HG02763 (cell line): ENCODE data around the gene KRTAP13-3.

Source experiments
- ATAC-seq: cut with Tn5 transposase; IDR thresholded peaks from one replicate; pipeline ENCODE4 v1.9.1; 2021; ENCODE audit warnings: mild to moderate bottlenecking, moderate library complexity; ENCODE audit not compliant: unreplicated experiment

The KRTAP13-3 gene

GRCh38 chr21:30425826-30426225 is at the start of gene KRTAP13-3:
KRTAP13-3 (minus strand) TSS chr21:30425926; CDS start chr21:30425912, 14 bp downstream.
- ATAC-seq: no peak

DNA sequence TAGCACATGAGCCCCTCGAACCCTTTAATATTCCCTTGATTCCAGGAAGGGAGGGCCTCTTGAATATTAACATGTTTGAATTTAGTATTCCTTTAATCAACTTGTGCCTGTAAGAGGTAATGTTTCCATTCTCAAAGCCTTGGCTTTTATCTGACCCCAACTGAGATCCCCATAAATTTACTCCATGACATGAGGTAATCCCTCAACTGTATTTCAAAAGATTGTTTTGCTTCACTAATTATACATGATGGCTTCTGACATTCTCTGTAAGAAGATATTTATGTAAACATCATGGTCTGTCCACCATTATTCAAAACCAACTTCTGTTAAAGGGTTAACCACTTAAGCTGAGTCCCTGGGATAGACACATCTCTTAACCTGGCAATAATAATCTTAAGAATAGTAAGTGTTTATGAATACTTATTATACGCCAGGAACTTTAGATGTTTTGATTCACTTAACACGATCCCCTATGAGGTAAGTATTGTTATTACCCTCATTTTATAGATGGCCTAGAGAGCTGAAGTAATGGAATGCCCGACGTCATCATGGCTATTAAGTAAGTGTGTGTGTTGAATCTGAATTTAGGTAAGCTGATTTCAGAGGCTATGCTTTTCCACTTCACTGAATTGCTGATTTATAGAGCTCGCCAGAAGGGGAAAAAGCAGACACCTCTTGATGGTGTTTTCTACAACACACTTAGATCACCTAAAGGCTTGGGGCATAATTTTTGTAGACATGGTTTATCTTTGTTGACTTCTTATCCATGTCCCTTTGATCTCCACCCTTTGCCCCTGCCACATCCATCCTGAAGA is 43.4 kb upstream of the KRTAP13-3 start:
- no peak for ATAC-seq

DNA sequence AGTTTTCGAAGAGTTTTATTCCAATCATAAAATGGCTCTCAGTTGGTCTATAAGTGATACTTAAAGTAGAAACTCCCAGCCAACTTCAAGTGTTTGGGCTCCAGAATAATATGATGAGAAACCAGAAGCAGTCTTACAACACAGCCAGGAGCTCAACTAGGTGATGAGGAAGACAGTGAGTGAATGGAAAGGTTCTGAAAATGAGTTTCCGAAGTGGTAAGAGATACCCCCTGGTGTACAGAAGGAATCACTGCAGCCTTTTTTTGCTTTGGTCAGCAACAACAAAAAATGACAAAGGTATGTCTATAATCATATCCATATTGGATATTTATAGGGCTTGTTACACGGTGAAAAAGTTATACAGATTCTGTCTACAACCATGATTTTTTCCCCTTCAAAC is 38.0 kb upstream of the KRTAP13-3 start:
- ATAC-seq: no peak

GRCh38 chr21:30448514-30448913 is 22.8 kb upstream of the KRTAP13-3 start:
- ATAC-seq: no peak

DNA sequence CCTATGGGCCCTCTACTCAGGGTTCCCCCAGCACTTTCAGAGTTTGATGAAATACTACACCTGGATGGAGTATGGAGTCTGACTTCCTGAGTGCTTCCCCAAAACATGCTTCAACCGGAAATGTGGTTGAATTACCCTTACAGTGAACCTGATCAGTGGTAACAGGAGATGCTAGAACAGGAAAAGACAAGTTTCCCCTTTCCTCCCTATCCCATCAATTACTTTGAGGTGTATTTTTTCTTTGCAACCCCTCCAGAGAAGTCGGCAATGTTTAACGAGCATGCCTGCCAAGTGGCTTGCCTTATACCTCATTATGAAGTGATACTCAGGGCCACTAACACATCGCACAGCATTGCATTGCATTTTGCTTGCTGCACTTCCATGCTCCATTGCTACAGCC is 21.3 kb upstream of the KRTAP13-3 start:
- ATAC-seq: no peak

- ATAC-seq: no peak
Measured at GRCh38 chr21:30444204-30444603, 18.5 kb upstream of the KRTAP13-3 start.

DNA sequence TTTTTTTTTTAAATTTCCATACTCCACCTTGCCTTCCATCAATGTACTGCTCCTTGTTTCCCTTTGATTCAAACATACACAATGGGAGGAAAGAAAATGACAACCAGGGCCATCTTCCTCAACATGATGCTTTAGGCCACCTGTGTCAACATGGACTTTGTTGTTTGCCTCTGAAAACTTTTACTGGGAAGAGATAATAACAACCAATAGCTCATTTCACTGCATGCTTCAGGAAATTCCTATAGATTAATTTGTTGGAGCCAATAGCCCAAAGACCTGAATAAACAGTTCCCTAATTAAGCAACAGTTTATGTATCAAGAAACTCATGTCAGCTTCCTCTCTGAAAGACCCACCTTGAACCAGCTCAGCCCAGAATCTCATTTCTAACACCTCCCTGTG is 17.5 kb upstream of the KRTAP13-3 start:
- ATAC-seq: no peak

DNA sequence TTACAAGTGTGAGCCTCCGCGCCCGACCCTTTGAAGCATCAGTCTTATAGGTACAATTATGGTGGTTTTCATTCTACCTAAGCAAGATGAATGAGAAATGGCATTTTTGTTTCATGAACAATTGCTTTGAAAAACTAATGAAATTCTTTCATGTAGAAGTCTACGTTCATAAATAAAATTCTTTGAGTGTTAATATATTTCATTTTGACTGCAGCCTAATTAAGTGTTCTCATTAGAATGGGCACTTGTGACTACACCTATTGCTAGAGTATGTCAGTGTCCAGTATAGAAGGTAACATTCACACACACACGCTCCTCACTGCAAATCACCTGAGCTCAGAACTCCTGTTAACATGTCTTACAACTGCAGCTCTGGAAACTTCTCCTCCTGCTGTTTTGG is 14.2 kb upstream of the KRTAP13-3 start, which contains the start of gene KRTAP15-1:
Gene KRTAP15-1, plus strand, starts transcription at position 301 of the 400 bp plus-strand sequence. Its CDS starts 53 bp downstream, at position 354.
- ATAC-seq: no peak

DNA sequence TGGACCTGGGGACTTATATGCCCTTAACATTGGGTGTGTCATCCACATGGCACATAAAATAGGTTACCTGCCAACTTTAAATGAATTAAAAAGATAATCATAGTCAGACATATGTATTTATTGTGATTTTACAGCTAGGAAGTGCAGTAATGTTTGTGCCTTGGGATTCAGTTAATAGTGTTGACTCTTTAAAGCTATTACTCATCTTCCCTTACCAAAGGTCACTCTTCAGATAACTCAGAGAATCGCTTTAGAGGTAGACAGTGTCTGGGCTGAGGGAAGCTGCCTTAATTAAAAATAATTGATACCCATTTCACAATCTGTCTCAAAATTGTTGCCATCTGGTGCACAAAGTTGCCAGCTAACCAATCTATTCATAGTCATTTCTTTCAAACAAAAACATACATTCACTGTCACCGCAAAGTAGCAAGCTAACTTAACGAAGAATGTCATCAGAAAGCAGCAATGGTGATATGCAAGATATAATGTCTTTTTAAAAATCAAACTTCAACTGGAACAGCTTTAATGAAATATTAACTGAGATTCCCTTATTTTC is 11.4 kb upstream of the KRTAP13-3 start:
- ATAC-seq: no peak

DNA sequence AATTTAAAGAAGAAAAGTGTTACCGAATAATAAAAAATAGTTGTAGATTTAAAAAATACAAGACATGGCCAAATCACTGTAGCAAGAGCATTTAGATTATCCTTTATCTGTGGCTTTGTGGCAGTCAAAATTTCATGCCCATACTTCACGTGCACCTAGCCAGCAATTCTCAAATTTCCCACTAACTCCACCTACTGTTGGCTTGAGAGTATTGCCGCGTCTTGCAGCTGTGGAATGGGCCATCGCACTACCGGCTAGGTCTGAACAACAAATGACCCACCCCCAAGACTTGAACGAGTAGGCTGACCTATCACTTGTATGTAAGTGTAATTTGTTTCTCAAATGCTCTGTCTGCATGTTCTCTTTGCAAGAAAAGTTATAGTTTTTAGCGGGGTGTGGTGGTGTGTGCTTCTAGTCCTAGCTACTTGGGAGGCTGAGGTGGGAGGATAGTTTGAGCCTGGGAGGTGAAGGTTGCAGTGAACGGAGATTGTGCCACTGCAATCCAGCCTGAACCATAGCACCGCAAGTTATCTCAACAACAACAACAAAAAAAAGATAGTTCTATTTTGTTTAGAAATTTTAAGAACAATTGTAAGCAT is 8.4 kb upstream of the KRTAP13-3 start:
- ATAC-seq: no peak

DNA sequence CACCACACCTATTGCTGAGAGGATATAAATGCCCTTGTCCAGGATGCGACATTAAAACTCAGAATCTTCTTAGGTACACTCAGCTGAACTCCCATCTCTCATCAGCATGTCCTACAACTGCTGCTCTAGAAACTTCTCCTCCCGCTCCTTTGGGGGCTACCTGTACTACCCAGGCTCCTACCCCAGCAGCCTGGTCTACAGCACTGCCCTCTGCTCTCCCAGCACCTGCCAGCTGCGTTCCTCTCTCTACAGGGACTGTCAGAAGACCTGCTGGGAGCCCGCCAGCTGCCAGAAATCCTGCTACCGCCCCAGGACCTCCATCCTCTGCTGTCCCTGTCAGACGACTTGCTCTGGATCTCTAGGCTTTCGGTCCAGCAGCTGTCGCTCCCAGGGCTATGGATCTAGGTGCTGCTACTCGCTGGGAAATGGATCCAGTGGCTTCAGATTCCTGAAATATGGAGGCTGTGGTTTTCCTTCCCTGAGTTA is 4.5 kb upstream of the KRTAP13-3 start, which contains the start of gene KRTAP13-4:
Gene KRTAP13-4, plus strand, starts transcription at position 51 of the 486 bp plus-strand sequence. Its CDS starts 56 bp downstream, at position 107.
- ATAC-seq: no peak

DNA sequence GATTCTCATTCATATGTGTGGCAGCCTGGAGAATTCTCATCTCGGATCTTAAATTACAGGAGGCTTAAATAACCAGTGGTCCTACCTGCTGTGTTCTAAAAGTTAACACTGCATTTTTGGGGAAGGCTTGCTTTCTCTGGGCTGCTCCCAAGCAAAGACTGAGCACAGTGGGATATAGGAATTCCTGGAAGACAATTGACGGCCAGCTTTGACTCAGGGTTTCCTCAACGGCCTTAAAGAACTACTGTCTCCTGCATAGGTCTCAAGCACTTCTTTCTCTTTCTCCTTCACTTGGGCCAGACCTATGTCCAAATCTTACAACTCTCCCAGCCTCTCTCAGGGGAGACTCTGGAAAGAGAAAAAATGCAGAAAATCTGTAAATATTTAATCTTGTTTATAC is 1.0 kb upstream of the KRTAP13-3 start:
- no peak for ATAC-seq

DNA sequence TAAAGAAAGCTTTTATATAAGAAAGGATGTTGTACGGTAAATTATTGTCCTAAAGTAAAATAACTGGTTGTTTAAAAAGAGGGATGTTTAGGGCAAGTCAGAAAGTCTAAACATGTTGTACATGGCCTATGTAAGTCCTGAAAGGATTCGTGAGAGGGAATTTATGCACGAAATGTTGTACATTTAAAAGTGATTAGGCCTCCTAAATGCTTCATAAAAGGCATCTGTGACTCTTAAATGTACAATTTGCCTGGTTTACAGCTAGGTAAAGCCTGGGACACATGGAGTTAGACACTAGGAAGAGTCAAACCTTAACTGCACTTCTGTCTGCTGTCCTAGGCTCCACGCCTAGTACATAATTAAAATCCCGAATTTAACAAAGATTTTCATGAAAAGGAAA is 9.7 kb downstream of the KRTAP13-3 start:
- ATAC-seq: no peak

DNA sequence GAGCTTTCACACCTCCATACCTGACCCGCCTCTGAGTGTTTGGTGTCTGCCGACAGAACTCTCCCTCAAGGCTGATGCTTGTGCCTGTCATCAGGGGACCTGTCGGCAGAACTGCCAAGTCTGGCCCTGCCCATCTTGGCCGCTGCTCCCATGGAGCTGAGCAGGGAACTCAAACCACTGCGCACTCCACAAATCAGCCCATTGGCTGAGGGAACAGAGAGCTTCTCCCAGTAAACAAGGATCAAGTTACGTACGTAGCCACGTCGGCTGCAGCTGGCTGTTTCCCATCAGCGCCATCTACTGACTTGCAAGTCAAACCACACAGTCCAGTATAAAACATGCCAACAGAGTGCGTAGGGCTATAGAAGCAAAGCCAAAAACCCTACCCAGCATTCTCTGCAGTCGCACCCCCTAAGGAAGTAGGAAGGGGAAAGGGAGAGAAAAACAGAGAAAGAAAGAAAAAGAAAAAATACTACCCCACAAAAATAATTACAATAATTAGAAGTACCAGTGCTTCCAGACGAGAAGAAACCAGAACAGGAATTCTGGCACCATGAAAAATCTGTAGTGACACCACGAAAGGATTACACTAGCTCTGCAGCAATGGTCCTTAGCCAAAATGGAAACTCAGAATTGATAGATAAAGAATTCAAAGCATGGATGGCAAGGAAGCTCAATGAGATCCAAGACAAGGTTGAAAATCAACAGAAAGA is 16.8 kb downstream of the KRTAP13-3 start:
- ATAC-seq: no peak

DNA sequence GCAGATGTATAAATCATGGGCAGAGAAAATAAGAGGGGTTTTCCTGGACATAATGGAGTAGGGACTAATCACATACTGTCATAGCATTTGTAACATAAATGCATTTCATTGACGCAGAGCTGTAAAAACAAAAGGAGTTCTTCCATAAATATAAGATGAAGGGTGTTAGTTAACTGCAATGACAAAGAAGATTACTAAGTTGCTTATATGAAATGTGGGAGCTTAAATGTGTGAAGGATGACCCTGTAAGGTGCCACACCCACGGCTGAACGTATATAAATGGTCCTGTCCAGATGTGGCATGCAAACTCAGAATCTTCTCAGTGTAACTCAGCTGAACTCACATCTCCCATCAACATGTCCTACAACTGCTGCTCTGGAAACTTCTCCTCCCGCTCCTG is 30.0 kb downstream of the KRTAP13-3 start, which contains the start of gene KRTAP13-1:
Gene KRTAP13-1, plus strand, starts transcription at position 301 of the 400 bp plus-strand sequence. Its CDS starts 56 bp downstream, at position 357.
- no peak for ATAC-seq

- no peak for ATAC-seq
Measured at GRCh38 chr21:30391492-30392025, 34.2 kb downstream of the KRTAP13-3 start.

- no peak for ATAC-seq
Measured at GRCh38 chr21:30382201-30382600, 43.5 kb downstream of the KRTAP13-3 start.
